ENCODE results near the gene AGBL4. TPM values are rescaled to one million over a fixed set of nuclear protein-coding genes. Genes with fewer than 3 reads are reported as not detected.

The AGBL4 gene
- total and polyA plus RNA-seq, 9 of the 15 experiments (the other 6 are each of a cell fraction or from before 2014, with no cell fraction given) = 0.11 TPM; not detected in 7

GRCh38 chr1:48777219-48777895 lies 1246.4 kb downstream of the AGBL4 start (continued):
- TF ChIP-seq ZNF609 (CRISPR knock-in tag; IDR thresholded peaks at IDR 0.05; ENCODE audit: borderline replicate concordance) (no peak), ZNF830 (CRISPR knock-in tag; IDR thresholded peaks at IDR 0.05) (no peak), MIER1 (IDR thresholded peaks at IDR 0.05; ENCODE audit: low read depth) (no peak), ZNF324 (CRISPR knock-in tag; IDR thresholded peaks at IDR 0.05) (no peak), ZNF699 (CRISPR knock-in tag; IDR thresholded peaks at IDR 0.05; ENCODE audit: insufficient replicate concordance) (no peak), ZNF140 (CRISPR knock-in tag; IDR thresholded peaks at IDR 0.05) (no peak), PATZ1 (CRISPR knock-in tag; IDR thresholded peaks at IDR 0.05; ENCODE audit: borderline replicate concordance) (no peak), ZNF347 (CRISPR knock-in tag; IDR thresholded peaks at IDR 0.05; ENCODE audit: low read depth) (no peak), ZNF586 (CRISPR knock-in tag; conservative IDR thresholded peaks at IDR 0.05) (no peak), ZNF384 (IDR thresholded peaks at IDR 0.05; ENCODE audit: low read depth, low read length) (no peak), NR1H2 (CRISPR knock-in tag; IDR thresholded peaks at IDR 0.05) (no peak)
- TF ChIP-seq, protein P1, sequence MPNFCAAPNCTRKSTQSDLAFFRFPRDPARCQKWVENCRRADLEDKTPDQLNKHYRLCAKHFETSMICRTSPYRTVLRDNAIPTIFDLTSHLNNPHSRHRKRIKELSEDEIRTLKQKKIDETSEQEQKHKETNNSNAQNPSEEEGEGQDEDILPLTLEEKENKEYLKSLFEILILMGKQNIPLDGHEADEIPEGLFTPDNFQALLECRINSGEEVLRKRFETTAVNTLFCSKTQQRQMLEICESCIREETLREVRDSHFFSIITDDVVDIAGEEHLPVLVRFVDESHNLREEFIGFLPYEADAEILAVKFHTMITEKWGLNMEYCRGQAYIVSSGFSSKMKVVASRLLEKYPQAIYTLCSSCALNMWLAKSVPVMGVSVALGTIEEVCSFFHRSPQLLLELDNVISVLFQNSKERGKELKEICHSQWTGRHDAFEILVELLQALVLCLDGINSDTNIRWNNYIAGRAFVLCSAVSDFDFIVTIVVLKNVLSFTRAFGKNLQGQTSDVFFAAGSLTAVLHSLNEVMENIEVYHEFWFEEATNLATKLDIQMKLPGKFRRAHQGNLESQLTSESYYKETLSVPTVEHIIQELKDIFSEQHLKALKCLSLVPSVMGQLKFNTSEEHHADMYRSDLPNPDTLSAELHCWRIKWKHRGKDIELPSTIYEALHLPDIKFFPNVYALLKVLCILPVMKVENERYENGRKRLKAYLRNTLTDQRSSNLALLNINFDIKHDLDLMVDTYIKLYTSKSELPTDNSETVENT (CRISPR knock-in tag; IDR thresholded peaks at IDR 0.05) = no peak
